ENCODE data around the gene DOK3.

GRCh38 chr5:177509381-177509951 is at the start of gene DOK3:
- TF ChIP-seq, protein P1, sequence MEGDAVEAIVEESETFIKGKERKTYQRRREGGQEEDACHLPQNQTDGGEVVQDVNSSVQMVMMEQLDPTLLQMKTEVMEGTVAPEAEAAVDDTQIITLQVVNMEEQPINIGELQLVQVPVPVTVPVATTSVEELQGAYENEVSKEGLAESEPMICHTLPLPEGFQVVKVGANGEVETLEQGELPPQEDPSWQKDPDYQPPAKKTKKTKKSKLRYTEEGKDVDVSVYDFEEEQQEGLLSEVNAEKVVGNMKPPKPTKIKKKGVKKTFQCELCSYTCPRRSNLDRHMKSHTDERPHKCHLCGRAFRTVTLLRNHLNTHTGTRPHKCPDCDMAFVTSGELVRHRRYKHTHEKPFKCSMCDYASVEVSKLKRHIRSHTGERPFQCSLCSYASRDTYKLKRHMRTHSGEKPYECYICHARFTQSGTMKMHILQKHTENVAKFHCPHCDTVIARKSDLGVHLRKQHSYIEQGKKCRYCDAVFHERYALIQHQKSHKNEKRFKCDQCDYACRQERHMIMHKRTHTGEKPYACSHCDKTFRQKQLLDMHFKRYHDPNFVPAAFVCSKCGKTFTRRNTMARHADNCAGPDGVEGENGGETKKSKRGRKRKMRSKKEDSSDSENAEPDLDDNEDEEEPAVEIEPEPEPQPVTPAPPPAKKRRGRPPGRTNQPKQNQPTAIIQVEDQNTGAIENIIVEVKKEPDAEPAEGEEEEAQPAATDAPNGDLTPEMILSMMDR (conservative IDR thresholded peaks at IDR 0.05) = no peak
- TF ChIP-seq ZFX (IDR thresholded peaks at IDR 0.05) = no peak
